OCI-LY7 (cell line): Measurements from ENCODE around the gene NHERF2. TPM values are rescaled to one million over a fixed set of nuclear protein-coding genes. Genes with fewer than 3 reads are reported as not detected.
A peak's percentile ranks its signal among the peaks of the same experiment; 100 is the strongest.

ENCODE experiments used
- BruUV-seq: library from RNA; stranded (reverse); fragments of 400-500 nt; replicated peaks from 2 replicates; lab custom pipeline; 2021; lab: Mats Ljungman, UMichigan
- CTCF ChIA-PET: fragments of 300-600 bp; sonication (Branson Sonifier 250); formaldehyde crosslinking; loops from one replicate; lab custom pipeline; 2022; ENCODE audit warnings: antibody characterized with exemption; ENCODE audit not compliant: unreplicated experiment; lab: Charles Lee
- POLR2A ChIA-PET: fragments of 300-600 bp; sonication (Branson Sonifier 250); formaldehyde crosslinking; loops from one replicate; lab custom pipeline; 2022; ENCODE audit warnings: antibody characterized with exemption; lab: Charles Lee
- DNase-seq: peaks from one replicate; pipeline ENCODE4 v3.0.0-alpha.2; 2015; ENCODE audit warnings: low spot score
- H2AFZ ChIP-seq: fragments of 200-600 bp; sonication (generic), shearing (Covaris generic); 2 replicates; pipeline ENCODE4 v1.6.1; 2014; ENCODE audit warnings: mild to moderate bottlenecking, antibody characterized with exemption, low read length, moderate library complexity
- H3K27ac ChIP-seq: fragments of 200-600 bp; sonication (generic); 2 replicates; pipeline ENCODE4 v1.5.1; 2014; ENCODE audit warnings: mixed run types, low read depth, mild to moderate bottlenecking, moderate library complexity, low read length, inconsistent platforms; ENCODE audit not compliant: poor library complexity, severe bottlenecking
- H3K36me3 ChIP-seq: fragments of 200-600 bp; sonication (generic); 2 replicates; pipeline ENCODE4 v1.6.1; 2014; ENCODE audit warnings: mild to moderate bottlenecking, antibody characterized with exemption, low read length, moderate library complexity, mixed read lengths; ENCODE audit not compliant: insufficient read depth
- H3K4me1 ChIP-seq: fragments of 200-600 bp; sonication (generic); 2 replicates; pipeline ENCODE4 v1.5.1; 2014; ENCODE audit warnings: mild to moderate bottlenecking, low read length; ENCODE audit not compliant: insufficient read depth, poor library complexity, severe bottlenecking
- H3K4me2 ChIP-seq: fragments of 200-600 bp; sonication (generic); 2 replicates; pipeline ENCODE4 v1.6.1; 2014; ENCODE audit warnings: mild to moderate bottlenecking, low read length
- H3K4me3 ChIP-seq: fragments of 200-600 bp; sonication (generic); 2 replicates; pipeline ENCODE4 v1.5.1; 2014; ENCODE audit warnings: mild to moderate bottlenecking, low read depth, low read length; ENCODE audit not compliant: poor library complexity, severe bottlenecking
- H3K79me2 ChIP-seq: fragments of 200-600 bp; sonication (generic); 2 replicates; pipeline ENCODE4 v1.6.1; 2016; ENCODE audit warnings: low read depth, mild to moderate bottlenecking, low read length, moderate library complexity, mixed read lengths; ENCODE audit not compliant: insufficient read depth
- H3K9me2 ChIP-seq: fragments of 200-600 bp; sonication (generic); 2 replicates; pipeline ENCODE4 v1.6.1; 2016; ENCODE audit warnings: mild to moderate bottlenecking, low read length, mixed read lengths; ENCODE audit not compliant: insufficient read depth
- H3K9me3 ChIP-seq: fragments of 200-600 bp; sonication (generic); 2 replicates; pipeline ENCODE4 v1.6.1; 2014; ENCODE audit warnings: mild to moderate bottlenecking, mixed run types, low read length, mixed read lengths
- H4K20me1 ChIP-seq: fragments of 200-600 bp; sonication (generic); 2 replicates; pipeline ENCODE4 v1.6.1; 2014; ENCODE audit warnings: mild to moderate bottlenecking, antibody characterized with exemption, low read length, moderate library complexity, mixed read lengths; ENCODE audit not compliant: insufficient read depth
- CTCF ChIP-seq: fragments of 200-600 bp; sonication (generic); conservative IDR thresholded peaks from 2 replicates; pipeline ENCODE4 v1.5.1; 2014; ENCODE audit warnings: mild to moderate bottlenecking, antibody characterized with exemption, low read length, moderate library complexity, mixed read lengths
- EZH2phosphoT487 ChIP-seq: fragments of 200-600 bp; sonication (generic); IDR thresholded peaks from 2 replicates; pipeline ENCODE4 v1.6.1; 2018; ENCODE audit warnings: low read depth, borderline replicate concordance, mild to moderate bottlenecking, mixed run types, antibody characterized with exemption, low read length, moderate library complexity, mixed read lengths
- intact Hi-C: fragments of 100-400 bp; cut with micrococcal nuclease; formaldehyde crosslinking; loops from one replicate; pipeline ENCODE4 v1.10.0; 2022; ENCODE audit not compliant: unreplicated experiment
- total RNA-seq, 2 experiments: library from RNA; depleted of rRNA in 1 of 2; stranded (reverse); fragments of >200 nt in 1 of 2; shearing (Covaris generic) in 1 of 2; gene quantifications; 2 replicates each; pipeline ENCODE4 v1.2.3, GENCODE V29; 2014 to 2022

NHERF2 gene
- total RNA-seq, 2 experiments from 2014 or later = 0.27 TPM; not detected in 1

- Histone ChIP-seq H3K36me3 (peaks cover 50% of the 10 kb centered on the region; the same call in 1 of the 2 replicates), H3K4me1 (no peaks in the 10 kb centered on the region), H4K20me1 (no peaks in the 10 kb centered on the region), H3K4me2 (no peak overlapping the region), H3K4me3 (no peak overlapping the region), H3K9me3 (no peaks in the 10 kb centered on the region), H3K79me2 (no peaks in the 10 kb centered on the region), H3K27ac (no peak overlapping the region), H3K9me2 (no peaks in the 10 kb centered on the region), H2AFZ (no peak overlapping the region)
- TF ChIP-seq CTCF (no peak), EZH2phosphoT487 (no peak)
- CTCF ChIA-PET = no interaction called here
- intact Hi-C loops = no loop called here
- POLR2A ChIA-PET = no interaction called here
- DNase-seq = no peak
- BruUV-seq = no TSS peak
These were observed 28.0 kb downstream of the NHERF2 start for GRCh38 chr16:2054543-2055245.

- BruUV-seq = no TSS peak
- Histone ChIP-seq H3K79me2 (no peaks in the 10 kb centered on the region), H3K4me2 (no peak overlapping the region), H4K20me1 (no peaks in the 10 kb centered on the region), H2AFZ (no peak overlapping the region), H3K27ac (no peak overlapping the region), H3K9me2 (no peaks in the 10 kb centered on the region), H3K4me3 (no peak overlapping the region), H3K4me1 (no peaks in the 10 kb centered on the region), H3K36me3 (peaks cover 49% of the 10 kb centered on the region; the same call in 1 of the 2 replicates), H3K9me3 (no peaks in the 10 kb centered on the region)
- intact Hi-C loops = no loop called here
- DNase-seq = no peak
- ChIA-PET CTCF (interaction anchor here (0.6 kb wide), 1 partner anchor 175 kb away, joined by 3 read pairs; no protein-coding TSS in a partner anchor), POLR2A (interaction anchor here (0.6 kb wide), 1 partner anchor 345 kb away, joined by 3 read pairs; no protein-coding TSS in a partner anchor)
- TF ChIP-seq CTCF (peak; percentile 49), EZH2phosphoT487 (no peak)
These were observed 29.4 kb downstream of the NHERF2 start for GRCh38 chr16:2056077-2056476.
